ENCODE measurements around the gene TRIP12.
"Not testable (repeated sequence)": the region's sequence is repeated elsewhere in the genome, so short reads cannot be mapped to it uniquely, and the experiment has no call there.

The TRIP12 gene

GRCh38 chr2:229920011-229920641 is 1.7 kb downstream of the TRIP12 start:
- no peak for DNase-seq (ENCODE audit: low read depth in 2 of 2)

- DNase-seq (ENCODE audit: low read depth in 2 of 2), result no peak
Observed at GRCh38 chr2:229917793-229918192, 4.0 kb downstream of the TRIP12 start.

GRCh38 chr2:229914171-229914570 is 7.6 kb downstream of the TRIP12 start:
- DNase-seq (ENCODE audit: low read depth in 2 of 2), result no peak

- DNase-seq (ENCODE audit: low read depth in 2 of 2), result no peak
Observed at GRCh38 chr2:229910832-229911412, 10.9 kb downstream of the TRIP12 start.

GRCh38 chr2:229910147-229910831 is 11.5 kb downstream of the TRIP12 start:
- DNase-seq (ENCODE audit: low read depth in 2 of 2), result no peak

GRCh38 chr2:229909090-229909489 is 12.7 kb downstream of the TRIP12 start:
- no peak for DNase-seq (ENCODE audit: low read depth in 2 of 2)

GRCh38 chr2:229905601-229906000 is 16.2 kb downstream of the TRIP12 start:
- no peak for DNase-seq (ENCODE audit: low read depth in 2 of 2)

GRCh38 chr2:229903037-229903436 is 18.8 kb downstream of the TRIP12 start:
- no peak for DNase-seq (ENCODE audit: low read depth in 2 of 2)

GRCh38 chr2:229901819-229902218 is 20.0 kb downstream of the TRIP12 start:
- peak; percentile 78 to 81 for DNase-seq (ENCODE audit: low read depth in 2 of 2)

- not testable (repeated sequence) for DNase-seq (ENCODE audit: low read depth in 2 of 2)
Observed at GRCh38 chr2:229900514-229900913, 21.3 kb downstream of the TRIP12 start.

- no peak for DNase-seq (ENCODE audit: low read depth in 2 of 2)
Observed at GRCh38 chr2:229900012-229900411, 21.8 kb downstream of the TRIP12 start.

GRCh38 chr2:229899604-229900003 is 22.2 kb downstream of the TRIP12 start:
- DNase-seq (ENCODE audit: low read depth in 2 of 2), result no peak

GRCh38 chr2:229896857-229897256 is 25.0 kb downstream of the TRIP12 start:
- DNase-seq (ENCODE audit: low read depth in 2 of 2), result no peak

GRCh38 chr2:229889023-229889422 is 32.8 kb downstream of the TRIP12 start:
- no peak for DNase-seq (ENCODE audit: low read depth in 2 of 2)

- no peak for DNase-seq (ENCODE audit: low read depth in 2 of 2)
Observed at GRCh38 chr2:229888031-229888430, 33.8 kb downstream of the TRIP12 start.

- no peak for DNase-seq (ENCODE audit: low read depth in 2 of 2)
Observed at GRCh38 chr2:229887441-229887840, 34.4 kb downstream of the TRIP12 start.

- DNase-seq (ENCODE audit: low read depth in 2 of 2), result no peak
Observed at GRCh38 chr2:229884775-229885699, 36.8 kb downstream of the TRIP12 start.

GRCh38 chr2:229882583-229882982 is 39.2 kb downstream of the TRIP12 start:
- no peak for DNase-seq (ENCODE audit: low read depth in 2 of 2)

- no peak for DNase-seq (ENCODE audit: low read depth in 2 of 2)
Observed at GRCh38 chr2:229880892-229881586, 40.8 kb downstream of the TRIP12 start.

- no peak for DNase-seq (ENCODE audit: low read depth in 2 of 2)
Observed at GRCh38 chr2:229879191-229879950, 42.4 kb downstream of the TRIP12 start.

GRCh38 chr2:229875549-229875948 is 46.3 kb downstream of the TRIP12 start:
- DNase-seq (ENCODE audit: low read depth in 2 of 2), result no peak

All from fibroblast of skin of left quadriceps (primary cell).